IMR-90 (cell line): ENCODE data around the gene ARFIP2. TPM values are rescaled to one million over a fixed set of nuclear protein-coding genes. Genes with fewer than 3 reads are reported as not detected.

Source experiments
- ATAC-seq: fragments of 200-7000 bp; cut with Tn5 transposase; 2 replicates; pipeline ENCODE4 v1.9.1; 2020; ENCODE audit warnings: low read depth, mild to moderate bottlenecking, moderate library complexity
- BruUV-seq: library from RNA; stranded (reverse); fragments of 400-500 nt; replicated peaks from 2 replicates; lab custom pipeline; 2021; lab: Mats Ljungman, UMichigan
- CTCF ChIA-PET: fragments of 300-600 bp; formaldehyde crosslinking; extraction: SDS; loops from one replicate; lab custom pipeline; 2021; ENCODE audit warnings: antibody characterized with exemption; lab: Yijun Ruan, JAX
- POLR2A ChIA-PET: fragments of 300-600 bp; sonication (Branson Sonifier 250); formaldehyde crosslinking; loops from one replicate; lab custom pipeline; 2022; ENCODE audit warnings: antibody characterized with exemption; ENCODE audit not compliant: unreplicated experiment; lab: Charles Lee
- DNase-seq: peaks from one replicate; pipeline ENCODE4 v3.0.0; 2013
- H2AFZ ChIP-seq: replicated peaks from 2 replicates; pipeline ENCODE3; 2013; ENCODE audit warnings: low read length, mild to moderate bottlenecking; ENCODE audit not compliant: poor library complexity
- H2AK5ac ChIP-seq: 2 replicates; pipeline ENCODE4 v1.6.1; 2013; ENCODE audit warnings: low read depth, low read length, inconsistent platforms
- H2AK9ac ChIP-seq: replicated peaks from 2 replicates; pipeline ENCODE3; 2013; ENCODE audit warnings: mild to moderate bottlenecking, low read depth, low read length, moderate library complexity; ENCODE audit not compliant: poor library complexity
- H2BK120ac ChIP-seq: 2 replicates; pipeline ENCODE4 v1.6.1; 2013; ENCODE audit warnings: low read depth, low read length, inconsistent platforms
- H2BK15ac ChIP-seq: 3 replicates; pipeline ENCODE4 v1.6.1; 2013; ENCODE audit warnings: low read depth, low read length, inconsistent platforms
- H2BK20ac ChIP-seq: 2 replicates; pipeline ENCODE4 v1.6.1; 2013; ENCODE audit warnings: low read depth, mild to moderate bottlenecking, inconsistent platforms, low read length, moderate library complexity
- H2BK5ac ChIP-seq: 2 replicates; pipeline ENCODE4 v1.6.1; 2013; ENCODE audit warnings: mild to moderate bottlenecking, low read depth, low read length, inconsistent platforms; ENCODE audit not compliant: poor library complexity, severe bottlenecking
- H3K14ac ChIP-seq: replicated peaks from 2 replicates; pipeline ENCODE4 v1.6.1; 2013; ENCODE audit warnings: low read depth, low read length, inconsistent platforms
- H3K18ac ChIP-seq: 2 replicates; pipeline ENCODE4 v1.6.1; 2013; ENCODE audit warnings: low read depth, low read length, control low read depth
- H3K23ac ChIP-seq: 2 replicates; pipeline ENCODE4 v1.6.1; 2013; ENCODE audit warnings: low read depth, low read length, inconsistent platforms
- H3K27ac ChIP-seq: 2 replicates; pipeline ENCODE4 v1.5.1; 2013; ENCODE audit warnings: mild to moderate bottlenecking, control low read depth, low read length; ENCODE audit not compliant: insufficient read depth
- H3K27me3 ChIP-seq: 2 replicates; pipeline ENCODE4 v1.6.1; 2013; ENCODE audit warnings: low read length; ENCODE audit not compliant: control insufficient read depth, insufficient read depth
- H3K36me3 ChIP-seq: 2 replicates; pipeline ENCODE4 v1.6.1; 2013; ENCODE audit warnings: low read length, mixed read lengths; ENCODE audit not compliant: control insufficient read depth, insufficient read depth
- H3K4ac ChIP-seq: 2 replicates; pipeline ENCODE4 v1.6.1; 2013; ENCODE audit warnings: low read depth, low read length, inconsistent platforms
- H3K4me1 ChIP-seq: 2 replicates; pipeline ENCODE4 v1.6.1; 2013; ENCODE audit warnings: low read length, mixed read lengths; ENCODE audit not compliant: control insufficient read depth, insufficient read depth
- H3K4me2 ChIP-seq: 2 replicates; pipeline ENCODE4 v1.6.1; 2013; ENCODE audit warnings: low read depth, mild to moderate bottlenecking, control low read depth, low read length, moderate library complexity
- H3K4me3 ChIP-seq: 2 replicates; pipeline ENCODE4 v1.5.1; 2013; ENCODE audit warnings: low read depth, mild to moderate bottlenecking, control low read depth, low read length, moderate library complexity; ENCODE audit not compliant: insufficient read depth
- H3K56ac ChIP-seq: 2 replicates; pipeline ENCODE4 v1.6.1; 2013; ENCODE audit warnings: low read length, inconsistent platforms; ENCODE audit not compliant: insufficient read depth; ENCODE audit errors: extremely low read depth
- H3K79me1 ChIP-seq, 2 experiments: 2 replicates each; pipeline ENCODE4 v1.6.1; 2013; ENCODE audit warnings: low read length in 2 of 2, inconsistent platforms in 1 of 2, low read depth in 1 of 2
- H3K9ac ChIP-seq: 2 replicates; pipeline ENCODE4 v1.6.1; 2013; ENCODE audit warnings: low read depth, low read length, control low read depth
- H3K9me1 ChIP-seq: 2 replicates; pipeline ENCODE4 v1.6.1; 2013; ENCODE audit warnings: low read length, inconsistent platforms; ENCODE audit not compliant: insufficient read depth
- H3K9me3 ChIP-seq: 2 replicates; pipeline ENCODE4 v1.6.1; 2013; ENCODE audit warnings: low read length; ENCODE audit not compliant: control insufficient read depth, insufficient read depth
- H4K20me1 ChIP-seq: 2 replicates; pipeline ENCODE4 v1.6.1; 2013; ENCODE audit warnings: low read length, inconsistent platforms; ENCODE audit not compliant: insufficient read depth
- H4K5ac ChIP-seq: 2 replicates; pipeline ENCODE4 v1.6.1; 2013; ENCODE audit warnings: mild to moderate bottlenecking, low read depth, low read length, control low read depth
- H4K8ac ChIP-seq, 2 experiments: 2 replicates each; pipeline ENCODE4 v1.6.1; 2013; ENCODE audit warnings: low read depth in 2 of 2, low read length in 2 of 2, control low read depth in 1 of 2, inconsistent platforms in 1 of 2
- H4K91ac ChIP-seq: 2 replicates; pipeline ENCODE4 v1.6.1; 2013; ENCODE audit warnings: low read depth, low read length, inconsistent platforms; ENCODE audit not compliant: insufficient read depth
- CEBPB ChIP-seq: IDR thresholded peaks from 2 replicates; pipeline ENCODE4 v1.6.1; 2012; ENCODE audit warnings: low read depth, low read length, improper control_type of control experiment
- CTCF ChIP-seq: conservative IDR thresholded peaks from 2 replicates; pipeline ENCODE4 v1.5.1; 2012; ENCODE audit warnings: mild to moderate bottlenecking, low read depth, low read length, improper control_type of control experiment
- FOS ChIP-seq: fragments of 150-350 bp; IDR thresholded peaks from 2 replicates; pipeline ENCODE4 v1.6.1; 2016; ENCODE audit warnings: low read depth, low read length
- MAFK ChIP-seq: IDR thresholded peaks from 2 replicates; pipeline ENCODE4 v1.6.1; 2012; ENCODE audit warnings: low read depth, low read length, improper control_type of control experiment
- MAZ ChIP-seq: IDR thresholded peaks from 2 replicates; pipeline ENCODE4 v1.6.1; 2012; ENCODE audit warnings: low read depth, mild to moderate bottlenecking, low read length, improper control_type of control experiment, moderate library complexity, borderline replicate concordance
- MXI1 ChIP-seq: IDR thresholded peaks from 2 replicates; pipeline ENCODE4 v1.6.1; 2012; ENCODE audit warnings: low read depth, mild to moderate bottlenecking, low read length, moderate library complexity, borderline replicate concordance
- NFE2L2 ChIP-seq: fragments of 150-350 bp; IDR thresholded peaks from 2 replicates; pipeline ENCODE4 v1.6.1; 2016; ENCODE audit warnings: low read depth, mild to moderate bottlenecking, low read length
- POLR2A ChIP-seq: IDR thresholded peaks from 2 replicates; pipeline ENCODE4 v1.6.1; 2012; ENCODE audit warnings: mild to moderate bottlenecking, low read depth, low read length
- RAD21 ChIP-seq: IDR thresholded peaks from 2 replicates; pipeline ENCODE4 v1.6.1; 2012; ENCODE audit warnings: low read length, improper control_type of control experiment
- RCOR1 ChIP-seq: IDR thresholded peaks from 2 replicates; pipeline ENCODE4 v1.6.1; 2012; ENCODE audit warnings: mild to moderate bottlenecking, low read length, improper control_type of control experiment; ENCODE audit not compliant: insufficient replicate concordance
- RFX5 ChIP-seq: IDR thresholded peaks from 2 replicates; pipeline ENCODE4 v1.8.0; 2012; ENCODE audit warnings: low read depth, mild to moderate bottlenecking, low read length, moderate library complexity
- USF2 ChIP-seq: fragments of 150-350 bp; IDR thresholded peaks from 2 replicates; pipeline ENCODE4 v1.6.1; 2017; ENCODE audit warnings: mild to moderate bottlenecking, antibody characterized with exemption, low read length, low read depth
- WGBS, 2 experiments: methylation state at CpG; one replicate each; pipeline versions ENCODE4 v1.1.5 to v1.1.7; 2013; ENCODE audit warnings: missing lambda C conversion rate in 2 of 2; ENCODE audit not compliant: insufficient read length in 1 of 2; ENCODE audit errors: extremely low coverage in 2 of 2; 5-methylcytosine and 5-hydroxymethylcytosine counted together
- dilution Hi-C: fragments of 300-500 bp; cut with HindIII; formaldehyde crosslinking; loops from one replicate; pipeline ENCODE4 v1.14.3; 2018; ENCODE audit warnings: low sequenced_read_pairs; ENCODE audit not compliant: unreplicated experiment
- in situ Hi-C: fragments of 300-500 bp; cut with MboI; formaldehyde crosslinking; loops from 3 replicates; pipeline ENCODE4 v1.14.3; 2019; ENCODE audit warnings: low sequenced_read_pairs, inconsistent platforms, mixed read lengths
- intact Hi-C: fragments of 100-400 bp; cut with micrococcal nuclease; formaldehyde crosslinking; loops from 2 replicates; pipeline ENCODE4 v1.10.0; 2022
- polyA plus RNA-seq, 3 experiments: library from polyadenylated mRNA; depleted of rRNA; stranded (reverse); fragments of >200 nt; gene quantifications; 2 replicates each; pipeline ENCODE4 v1.2.3, GENCODE V29; 2012; ENCODE audit warnings: low replicate concordance in 1 of 3
- total RNA-seq: library from RNA; depleted of rRNA; stranded (reverse); fragments of >200 nt; gene quantifications from 2 replicates; pipeline ENCODE4 v1.2.3, GENCODE V29; 2012

Gene ARFIP2
- total and polyA plus RNA-seq, 2 of the 4 experiments (the other 2 are of a cell fraction): 84.4 to 93.9 TPM

GRCh38 chr11:6488342-6488741 is 7.2 kb upstream of the ARFIP2 start:
- Histone ChIP-seq H3K27me3 (no peaks in the 10 kb centered on the region), H2AK9ac (no peak overlapping the region), H3K4me1 (no peaks in the 10 kb centered on the region), H3K9me1 (no peaks in the 10 kb centered on the region), H3K9me3 (no peaks in the 10 kb centered on the region), H4K91ac (no peak overlapping the region), H3K79me1 (peaks cover 19 to 20% of the 10 kb centered on the region in 2 experiments), H3K23ac (no peak overlapping the region), H3K36me3 (peaks cover 11% of the 10 kb centered on the region), H3K18ac (no peak overlapping the region), H2BK5ac (no peak overlapping the region), H3K4ac (no peak overlapping the region), H4K5ac (no peak overlapping the region), H2BK15ac (no peak overlapping the region), H2AK5ac (no peak overlapping the region), H4K8ac (no peak overlapping the region), H4K20me1 (no peaks in the 10 kb centered on the region), H2BK120ac (no peak overlapping the region), H3K14ac (no peak overlapping the region), H3K27ac (no peak overlapping the region), H2AFZ (no peak overlapping the region), H3K56ac (no peak overlapping the region), H3K4me2 (no peak overlapping the region), H3K9ac (no peak overlapping the region), H2BK20ac (no peak overlapping the region), H3K4me3 (no peak overlapping the region)
- intact Hi-C loops: no loop called here
- WGBS, 2 experiments: no CpG with 5 or more reads among the region's 6 CpGs
- in situ Hi-C loops: no loop called here
- TF ChIP-seq MXI1 (no peak), RAD21 (no peak), RFX5 (no peak), POLR2A (no peak), MAFK (no peak), NFE2L2 (no peak), CEBPB (no peak), FOS (no peak), USF2 (no peak), CTCF (no peak), MAZ (no peak), RCOR1 (no peak)
- no peak for DNase-seq
- ATAC-seq: no peak
- CTCF ChIA-PET: interaction anchor here (1.3 kb wide), 1 partner anchor 18 kb away, joined by 3 read pairs; no protein-coding TSS in a partner anchor
- dilution Hi-C loops: no loop called here
- POLR2A ChIA-PET: no interaction called here
- BruUV-seq: no TSS peak
